Esophagus (tissue), 2 donors: Measurements from ENCODE around the gene PMIS2. TPM values are rescaled to one million over a fixed set of nuclear protein-coding genes. Genes with fewer than 3 reads are reported as not detected.

Experiments used
- H3K27ac ChIP-seq, 2 donors: one replicate each; pipeline ENCODE4 v1.5.1; 2013; ENCODE audit warnings: low read depth in 2 of 2, mild to moderate bottlenecking in 2 of 2, inconsistent platforms in 1 of 2, low read length in 1 of 2, moderate library complexity in 1 of 2
- H3K27me3 ChIP-seq, 2 donors: one replicate each; pipeline ENCODE4 v1.6.1; 2013; ENCODE audit warnings: low read length in 2 of 2, control low read depth in 1 of 2, mild to moderate bottlenecking in 1 of 2; ENCODE audit not compliant: insufficient read depth in 2 of 2, control insufficient read depth in 1 of 2
- H3K36me3 ChIP-seq, 2 donors: one replicate each; pipeline ENCODE4 v1.6.1; 2013; ENCODE audit warnings: low read length in 1 of 2; ENCODE audit not compliant: control insufficient read depth in 2 of 2, insufficient read depth in 2 of 2
- H3K4me1 ChIP-seq, 2 donors: one replicate each; pipeline ENCODE4 v1.6.1; 2013; ENCODE audit warnings: low read length in 1 of 2; ENCODE audit not compliant: control insufficient read depth in 2 of 2, insufficient read depth in 2 of 2
- H3K4me3 ChIP-seq, 2 donors: one replicate each; pipeline ENCODE4 v1.5.1; 2013; ENCODE audit warnings: low read length in 2 of 2, mild to moderate bottlenecking in 2 of 2, low read depth in 1 of 2, moderate library complexity in 1 of 2
- H3K9me3 ChIP-seq, 2 donors: one replicate each; pipeline ENCODE4 v1.6.1; 2013; ENCODE audit warnings: mild to moderate bottlenecking in 2 of 2, low read depth in 1 of 2, low read length in 1 of 2, moderate library complexity in 1 of 2; ENCODE audit not compliant: control insufficient read depth in 2 of 2, insufficient read depth in 1 of 2
- WGBS, 2 donors: extraction: QIAGEN DNeasy Blood & Tissue Kit; methylation state at CpG; one replicate each; pipeline ENCODE4 v1.1.7; 2013; 5-methylcytosine and 5-hydroxymethylcytosine counted together
- polyA plus RNA-seq, 2 donors: library from polyadenylated mRNA; stranded (reverse); fragments of 200-250 nt; gene quantifications; one replicate each; pipeline ENCODE4 v1.2.3, GENCODE V29; 2013
- donor health status: healthy with polysubstance abuse.
- donor health status: Bipolar disorder and iron deficiency.

The PMIS2 gene
- polyA plus RNA-seq, 2 donors = not detected

GRCh38 chr19:35555301-35556005, 30.5 kb upstream of the PMIS2 start:
- Histone ChIP-seq H3K27me3 (peaks cover 0 to 9% of the 10 kb centered on the region in 2 donors), H3K4me1 (peaks cover 3 to 13% of the 10 kb centered on the region in 2 donors), H3K36me3 (peaks cover 0 to 4% of the 10 kb centered on the region in 2 donors), H3K9me3 (no peaks in the 10 kb centered on the region), H3K27ac (no peak overlapping the region), H3K4me3 (no peak overlapping the region)
- WGBS, 2 donors = 70% methylated on average over 30 of the region's 30 CpGs

DNA sequence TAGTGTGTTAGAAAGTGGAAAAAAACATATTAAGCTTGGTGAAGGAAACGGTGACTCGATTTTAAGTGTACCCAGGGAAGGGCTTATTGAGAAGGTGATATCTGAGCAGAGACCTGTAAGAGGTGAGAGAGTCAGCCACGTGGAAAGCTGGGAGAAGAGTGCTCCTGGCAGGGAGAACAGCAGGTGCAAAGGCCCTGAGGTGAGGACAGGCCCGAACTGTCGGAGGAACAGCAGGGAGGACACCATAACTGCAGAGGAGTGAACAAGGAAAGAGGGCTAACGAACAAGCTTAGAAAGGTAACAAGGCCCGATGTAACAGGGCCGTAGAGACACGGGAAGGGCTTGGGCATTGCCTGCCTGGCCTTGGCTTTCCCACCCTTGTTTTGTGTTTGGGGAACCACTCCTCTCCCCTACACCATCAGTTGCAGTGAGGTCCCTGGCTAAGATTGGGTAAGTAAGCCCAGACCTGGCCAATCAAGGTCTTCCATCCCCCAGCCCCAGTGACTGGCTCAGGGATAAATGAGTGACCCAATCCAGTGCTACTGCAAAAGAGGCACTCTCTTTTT, 29.9 kb upstream of the PMIS2 start:
- Histone ChIP-seq H3K9me3 (no peaks in the 10 kb centered on the region), H3K36me3 (no peaks in the 10 kb centered on the region), H3K4me3 (no peak overlapping the region), H3K27me3 (peaks cover 0 to 9% of the 10 kb centered on the region in 2 donors), H3K27ac (no peak overlapping the region), H3K4me1 (peaks cover 3 to 13% of the 10 kb centered on the region in 2 donors)
- WGBS, 2 donors = 80 to 87% methylated on average over 9 of the region's 9 CpGs

DNA sequence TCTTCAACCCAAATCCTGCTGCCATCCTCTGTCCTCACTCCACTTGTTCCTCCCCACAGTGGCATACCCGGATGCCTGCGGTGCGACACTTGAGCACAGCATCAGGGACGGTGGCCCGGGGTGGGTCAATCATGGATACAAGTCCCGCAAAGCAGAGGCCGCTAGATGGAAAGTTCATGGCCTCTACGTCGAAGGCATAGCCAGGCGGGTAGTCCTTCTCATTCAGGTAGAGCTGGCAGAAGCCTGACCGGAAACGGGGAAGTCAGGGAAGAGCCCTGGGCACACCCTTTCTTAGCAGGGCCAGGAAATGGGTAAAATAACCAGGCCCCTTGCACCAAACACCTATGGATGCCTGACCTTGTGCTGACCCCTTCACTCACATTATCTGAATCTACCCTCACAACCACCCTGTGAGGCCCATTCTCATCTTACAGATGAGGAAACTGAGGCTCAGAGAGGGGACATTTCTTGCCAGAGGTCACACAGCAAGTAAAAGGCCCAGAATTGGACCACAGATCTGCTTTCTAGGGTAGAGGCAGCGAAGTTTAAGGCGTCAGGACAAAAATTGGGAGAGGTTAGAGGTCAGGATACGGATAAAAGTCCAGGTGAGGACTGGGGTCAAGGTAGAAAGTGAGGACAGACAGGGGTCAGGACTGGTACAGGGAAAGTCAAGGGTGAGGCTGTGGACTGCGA, 29.0 kb upstream of the PMIS2 start:
- Histone ChIP-seq H3K27ac (no peak overlapping the region), H3K4me3 (no peak overlapping the region), H3K27me3 (peaks cover 0 to 9% of the 10 kb centered on the region in 2 donors), H3K9me3 (no peaks in the 10 kb centered on the region), H3K36me3 (no peaks in the 10 kb centered on the region), H3K4me1 (peaks cover 3 to 13% of the 10 kb centered on the region in 2 donors)
- WGBS, 2 donors = 88% methylated on average over 16 of the region's 16 CpGs

- Histone ChIP-seq H3K4me3 (peak overlapping the region in 1 of 2 donors; percentile 34), H3K27me3 (peaks cover 0 to 9% of the 10 kb centered on the region in 2 donors), H3K9me3 (no peaks in the 10 kb centered on the region), H3K27ac (no peak overlapping the region), H3K4me1 (peaks cover 3 to 13% of the 10 kb centered on the region in 2 donors), H3K36me3 (no peaks in the 10 kb centered on the region)
- 10% methylated on average over 53 to 60 of the region's 60 CpGs for WGBS, 2 donors
Measured at GRCh38 chr19:35557539-35558399, 28.2 kb upstream of the PMIS2 start.

- peak overlapping the region in 1 of 2 donors; percentile 34 for H3K4me3 ChIP-seq
- peaks cover 0 to 9% of the 10 kb centered on the region in 2 donors for H3K27me3 ChIP-seq
- no peak overlapping the region for H3K27ac ChIP-seq
Measured at GRCh38 chr19:35558400-35559280, 27.3 kb upstream of the PMIS2 start.

GRCh38 chr19:35559281-35559659, 26.7 kb upstream of the PMIS2 start:
- H3K27ac ChIP-seq = no peak overlapping the region
- H3K4me1 ChIP-seq = peaks cover 3 to 13% of the 10 kb centered on the region in 2 donors
- no peaks in the 10 kb centered on the region for H3K9me3 ChIP-seq
- no peak overlapping the region for H3K4me3 ChIP-seq
- no peaks in the 10 kb centered on the region for H3K36me3 ChIP-seq
- peaks cover 0 to 9% of the 10 kb centered on the region in 2 donors for H3K27me3 ChIP-seq
- 49 to 51% methylated on average over 11 of the region's 11 CpGs for WGBS, 2 donors

More at GRCh38 chr19:35558400-35559280, 27.3 kb upstream of the PMIS2 start:
- WGBS, 2 donors = 24 to 30% methylated on average over 50 to 53 of the region's 53 CpGs
- H3K36me3 ChIP-seq = no peaks in the 10 kb centered on the region
- no peaks in the 10 kb centered on the region for H3K9me3 ChIP-seq
- H3K4me1 ChIP-seq = peaks cover 3 to 13% of the 10 kb centered on the region in 2 donors

DNA sequence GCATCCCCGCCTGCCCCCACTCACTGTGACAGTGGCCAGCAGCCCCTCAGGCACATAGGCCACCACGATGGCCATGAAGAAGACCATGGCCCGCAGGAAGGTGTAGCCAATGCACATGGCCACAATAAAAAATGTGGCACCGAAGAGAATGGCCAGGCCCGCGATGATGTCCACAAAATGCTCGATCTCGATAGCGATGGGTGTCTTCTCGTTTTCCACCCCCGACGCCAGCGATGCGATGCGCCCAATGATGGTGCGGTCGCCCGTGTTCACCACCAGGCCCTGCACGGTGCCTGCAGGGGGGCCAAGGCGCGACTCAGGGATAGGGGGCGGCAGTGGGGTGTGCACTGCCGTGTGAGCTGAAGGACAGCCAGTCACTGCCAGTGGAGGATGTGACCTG, 26.2 kb upstream of the PMIS2 start:
- no peaks in the 10 kb centered on the region for H3K36me3 ChIP-seq
- H3K9me3 ChIP-seq = no peaks in the 10 kb centered on the region
- peaks cover 3 to 13% of the 10 kb centered on the region in 2 donors for H3K4me1 ChIP-seq
- WGBS, 2 donors = 90 to 91% methylated on average over 23 of the region's 23 CpGs
- peaks cover 0 to 9% of the 10 kb centered on the region in 2 donors for H3K27me3 ChIP-seq
- H3K27ac ChIP-seq = no peak overlapping the region
- H3K4me3 ChIP-seq = no peak overlapping the region

- Histone ChIP-seq H3K27ac (no peak overlapping the region), H3K9me3 (no peaks in the 10 kb centered on the region), H3K4me3 (no peak overlapping the region), H3K4me1 (peaks cover 3 to 13% of the 10 kb centered on the region in 2 donors), H3K36me3 (no peaks in the 10 kb centered on the region), H3K27me3 (peaks cover 0 to 9% of the 10 kb centered on the region in 2 donors)
- WGBS, 2 donors = 90 to 92% methylated on average over 18 of the region's 18 CpGs
Measured at GRCh38 chr19:35560271-35560670, 25.7 kb upstream of the PMIS2 start.
